HG03571 (cell line): ENCODE results near the gene GAS1.

Experiments used
- ATAC-seq: cut with Tn5 transposase; IDR thresholded peaks from one replicate; pipeline ENCODE4 v1.9.1; 2021; ENCODE audit not compliant: unreplicated experiment

Gene GAS1

DNA sequence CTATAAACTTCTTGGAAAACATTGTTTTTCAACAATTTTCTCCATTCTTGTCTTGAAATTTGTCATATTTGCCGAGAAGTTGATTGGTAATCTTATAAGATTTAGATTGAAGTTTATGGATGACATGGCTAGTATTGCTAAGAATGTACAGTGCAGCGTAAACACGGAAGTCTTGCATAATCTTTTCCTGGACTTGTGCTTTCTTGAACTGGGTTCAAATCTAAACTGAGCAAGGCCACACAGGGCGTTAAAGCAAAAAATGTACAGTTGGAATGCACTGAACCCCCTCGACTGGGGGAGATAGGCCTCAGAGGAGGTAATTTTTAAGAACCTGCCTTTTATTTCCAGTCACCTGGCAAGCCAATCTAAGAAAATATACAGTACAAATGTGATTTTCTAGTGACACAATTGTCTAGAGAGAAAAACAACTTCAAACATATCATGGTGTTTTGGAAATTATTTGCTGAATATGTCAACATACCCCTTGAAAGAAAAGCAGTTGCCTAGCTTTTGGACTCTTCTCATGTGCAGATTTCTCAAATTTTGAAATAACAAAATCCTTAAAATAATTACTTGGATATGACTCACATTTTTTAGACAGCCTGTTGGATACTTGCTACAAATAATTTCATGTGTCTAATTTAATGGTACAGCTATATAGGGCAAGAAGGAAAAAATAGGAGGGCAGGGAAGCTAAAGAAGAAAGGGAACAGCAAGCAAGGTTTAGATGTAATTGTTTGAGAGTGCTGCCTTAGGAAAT is 18.5 kb upstream of the GAS1 start:
- ATAC-seq = no peak

DNA sequence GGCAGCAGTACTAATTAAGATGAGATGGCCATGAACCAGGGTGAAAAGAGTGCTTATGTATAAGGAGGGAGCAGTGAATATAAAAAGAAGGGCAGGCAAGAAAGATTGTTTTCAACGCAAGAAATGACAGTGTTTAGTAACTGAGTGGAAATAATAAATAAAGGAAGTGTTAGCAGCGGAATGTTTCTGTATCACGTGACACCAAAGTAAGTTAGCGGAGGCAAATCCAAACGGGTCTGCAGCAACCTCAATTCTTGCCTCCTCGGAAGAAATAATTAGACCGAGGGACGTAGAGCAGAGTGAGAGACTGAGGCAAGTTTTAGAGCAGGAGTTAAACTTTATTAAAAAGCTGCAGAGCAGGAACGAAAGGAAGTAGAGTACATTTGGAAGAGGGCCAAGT is 15.4 kb upstream of the GAS1 start:
- ATAC-seq = no peak

DNA sequence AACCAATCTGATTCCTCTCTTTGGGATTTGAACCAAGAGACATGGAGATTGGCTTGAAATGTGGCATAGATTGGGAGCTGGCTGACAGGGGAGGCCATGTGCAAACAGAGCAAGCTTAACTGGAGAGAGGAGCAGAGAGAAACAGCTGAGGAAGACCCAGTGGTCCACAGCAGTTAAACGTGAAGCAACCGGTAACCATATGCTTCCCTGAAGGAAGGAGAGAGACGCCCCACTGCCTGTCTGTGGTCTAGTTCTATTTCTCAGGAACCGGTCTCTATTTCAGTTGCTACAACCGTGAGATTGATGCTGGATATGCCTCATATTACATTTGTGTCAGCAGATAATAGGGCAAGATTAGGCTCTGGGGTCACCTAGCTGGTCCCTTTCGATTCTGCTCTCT is 13.6 kb upstream of the GAS1 start:
- no peak for ATAC-seq

DNA sequence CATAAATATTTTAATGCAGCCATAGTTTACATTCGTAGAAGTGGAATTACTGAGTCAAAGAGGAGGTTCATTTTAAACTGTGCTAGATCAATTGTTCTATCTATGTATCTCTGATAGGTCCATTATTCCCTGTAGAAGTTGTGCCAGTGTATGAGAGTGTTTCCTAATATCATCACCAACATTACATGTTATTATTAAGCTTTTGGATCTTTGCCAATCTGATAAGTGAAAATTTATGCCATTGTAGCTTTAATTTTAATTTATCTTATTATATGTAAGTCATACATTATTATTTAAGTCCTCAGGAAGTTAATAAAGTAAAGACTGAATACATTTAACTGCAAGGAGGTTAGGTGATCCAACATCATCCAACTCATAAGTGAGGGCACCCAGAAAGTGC is 10.9 kb upstream of the GAS1 start:
- no peak for ATAC-seq

DNA sequence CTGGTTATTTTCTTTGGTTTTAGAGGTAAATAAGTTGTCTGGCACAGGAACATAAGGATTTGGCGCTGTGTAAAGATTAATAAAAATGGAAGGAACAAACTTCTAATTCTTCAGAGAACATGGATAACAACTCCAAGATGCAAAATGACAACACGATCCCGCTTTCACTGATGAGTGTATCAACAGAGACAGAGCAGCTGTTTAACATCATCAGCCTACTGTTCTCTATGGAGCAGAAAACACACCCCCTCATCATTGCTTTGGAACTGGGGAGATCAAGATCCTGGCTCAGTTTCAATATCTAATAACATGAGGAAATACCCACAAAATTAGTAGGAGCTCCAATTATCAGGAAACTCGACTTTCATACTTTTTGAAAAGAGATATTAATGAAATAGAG is 8.3 kb upstream of the GAS1 start:
- no peak for ATAC-seq

DNA sequence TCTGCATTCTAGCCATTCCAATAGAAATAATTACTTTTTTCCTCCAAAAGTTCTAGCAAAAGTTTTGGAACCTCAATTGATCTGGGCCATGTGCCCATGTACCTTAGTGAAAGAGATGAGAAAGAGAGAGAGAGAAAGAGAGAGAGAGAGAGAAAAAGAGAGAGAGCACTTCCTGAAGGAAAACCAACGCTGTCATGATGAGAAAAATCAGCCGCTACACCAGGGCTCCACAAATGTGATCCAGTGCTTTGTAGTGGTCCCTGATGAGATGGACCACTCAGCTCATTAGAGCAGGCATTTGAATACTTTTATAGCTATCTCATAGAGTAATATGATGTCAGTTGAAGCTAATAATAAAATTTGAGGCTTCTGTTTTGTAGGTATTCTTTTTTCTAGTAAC is 7.7 kb upstream of the GAS1 start:
- ATAC-seq = no peak

DNA sequence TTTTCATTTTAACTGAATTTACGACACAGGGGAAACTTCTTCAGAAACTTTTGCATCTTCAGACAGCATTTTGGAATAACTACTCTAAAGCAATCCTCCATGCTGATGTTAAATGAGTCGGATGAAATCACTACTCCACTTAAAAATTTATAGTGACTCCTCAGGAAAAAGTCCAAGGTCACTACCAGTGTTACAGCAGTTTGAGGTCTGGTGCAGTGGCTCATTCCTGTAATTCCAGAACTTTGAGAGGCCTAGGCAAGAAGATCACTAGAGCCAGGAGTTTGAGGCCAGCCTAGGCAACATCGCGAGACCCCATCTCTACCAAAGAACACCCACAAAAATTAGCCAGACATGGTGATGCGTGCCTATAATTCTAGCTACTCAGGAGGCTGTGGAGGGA is 5.9 kb upstream of the GAS1 start:
- no peak for ATAC-seq

DNA sequence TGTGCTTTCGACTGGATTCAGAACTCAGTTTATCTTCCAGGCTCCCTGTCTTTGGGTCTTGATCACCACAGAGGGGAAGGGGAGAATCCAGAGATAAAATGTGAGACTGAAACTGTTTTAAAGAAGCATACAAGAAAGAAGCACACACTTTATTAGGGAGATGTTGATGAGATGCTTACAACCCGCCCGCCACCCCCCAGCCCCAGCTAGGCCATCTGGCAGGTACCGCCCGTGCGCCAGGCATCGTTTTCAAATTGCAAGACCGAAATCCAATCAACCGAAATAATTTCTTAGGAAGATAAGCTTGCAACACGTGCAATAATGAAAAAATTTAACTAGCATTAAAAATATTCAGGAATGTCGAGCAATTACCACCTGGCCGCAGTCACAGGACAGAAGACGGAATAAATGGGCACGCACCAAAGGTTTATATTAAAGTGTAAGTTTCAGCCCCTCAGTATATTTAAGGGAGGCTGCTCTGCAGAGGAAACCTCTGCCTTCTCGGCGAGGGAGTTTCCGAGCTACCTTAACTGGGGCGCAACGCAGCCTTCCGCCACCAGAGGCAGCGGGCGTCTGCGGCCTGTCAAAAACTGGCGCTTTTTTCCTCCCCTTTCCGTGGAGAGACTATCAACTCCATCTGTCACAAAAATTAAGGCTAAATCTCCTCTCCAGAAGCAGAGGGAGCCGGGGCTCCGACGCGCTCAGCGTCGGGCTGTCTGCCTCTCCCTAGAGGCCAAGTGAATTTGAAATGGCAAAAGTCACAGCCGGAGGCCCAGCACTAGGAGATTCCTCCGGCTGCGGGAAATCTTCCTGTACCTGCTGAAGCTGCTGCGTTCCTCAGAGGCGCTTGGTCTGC is 996 bp upstream of the GAS1 start:
- peak; percentile 72 for ATAC-seq

DNA sequence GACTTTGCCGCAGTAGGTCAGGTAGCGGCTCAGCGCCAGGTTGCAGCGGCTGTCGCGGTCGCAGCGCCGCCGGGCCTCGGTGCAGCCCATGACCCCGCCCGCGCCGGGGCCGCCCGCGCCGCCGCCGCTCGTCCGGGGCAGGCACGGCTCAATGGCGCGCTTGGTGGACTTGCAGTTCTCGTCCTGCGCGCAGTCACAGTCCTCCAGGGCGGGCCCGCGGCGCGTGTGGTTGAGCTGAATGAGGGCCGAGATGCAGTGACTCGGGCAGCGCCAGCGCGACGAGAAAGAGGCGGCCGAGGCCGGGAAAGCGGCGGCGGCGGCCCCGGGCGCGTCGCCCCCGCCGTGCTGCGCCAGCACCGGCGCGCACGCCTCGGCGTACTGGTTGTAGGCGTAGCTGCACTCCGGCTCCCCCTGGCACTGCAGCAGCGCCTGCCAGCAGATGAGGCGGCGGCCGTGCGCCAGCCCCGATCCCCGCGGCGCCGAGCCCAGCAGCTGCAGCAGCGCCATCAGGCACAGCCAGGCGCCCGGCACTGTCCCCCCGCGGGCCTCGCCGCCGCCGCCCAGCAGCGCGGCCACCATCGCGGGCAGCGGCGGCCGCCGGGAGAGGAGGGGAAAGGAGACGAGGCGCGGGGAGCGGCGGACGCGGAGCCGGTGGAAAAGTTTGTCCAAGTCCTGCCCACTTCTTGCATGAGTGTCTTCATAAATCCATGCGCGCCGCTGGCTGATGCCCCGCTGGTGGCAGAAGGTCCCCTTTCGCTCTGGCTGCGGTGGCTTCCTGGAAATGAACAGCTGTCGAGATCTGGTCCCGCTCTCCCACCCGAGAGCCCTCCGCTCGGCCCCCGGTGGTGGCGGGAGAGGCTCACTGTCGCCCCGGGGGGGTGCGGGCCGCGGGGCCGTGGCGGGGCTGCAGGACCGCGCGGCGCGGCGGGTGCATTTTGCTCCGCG is 833 bp downstream of the GAS1 start:
- peak; percentile 36 for ATAC-seq

DNA sequence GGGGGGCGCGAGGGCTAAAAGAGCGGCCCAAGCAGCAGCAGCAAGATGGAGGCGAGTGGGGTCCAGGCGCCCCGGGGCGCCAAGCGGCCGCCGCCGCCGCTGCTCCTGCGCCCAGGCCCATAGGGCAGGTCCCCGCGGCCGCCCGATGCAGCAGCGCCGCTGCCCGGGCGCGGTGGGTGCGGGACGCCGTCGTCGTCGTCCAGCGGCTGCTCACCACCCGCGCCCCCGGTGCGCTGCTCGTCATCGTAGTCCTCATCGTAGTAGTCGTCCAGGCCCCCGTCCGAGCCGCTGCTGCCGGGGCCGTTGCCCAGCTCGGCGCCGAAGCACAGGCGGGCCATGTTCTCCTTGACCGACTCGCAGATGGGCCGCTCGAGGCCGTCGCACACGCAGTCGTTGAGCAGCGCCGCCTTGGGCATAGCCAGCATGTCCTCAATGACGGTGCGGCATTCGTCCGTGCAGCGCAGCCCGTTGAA is 1.5 kb downstream of the GAS1 start:
- ATAC-seq = no peak

DNA sequence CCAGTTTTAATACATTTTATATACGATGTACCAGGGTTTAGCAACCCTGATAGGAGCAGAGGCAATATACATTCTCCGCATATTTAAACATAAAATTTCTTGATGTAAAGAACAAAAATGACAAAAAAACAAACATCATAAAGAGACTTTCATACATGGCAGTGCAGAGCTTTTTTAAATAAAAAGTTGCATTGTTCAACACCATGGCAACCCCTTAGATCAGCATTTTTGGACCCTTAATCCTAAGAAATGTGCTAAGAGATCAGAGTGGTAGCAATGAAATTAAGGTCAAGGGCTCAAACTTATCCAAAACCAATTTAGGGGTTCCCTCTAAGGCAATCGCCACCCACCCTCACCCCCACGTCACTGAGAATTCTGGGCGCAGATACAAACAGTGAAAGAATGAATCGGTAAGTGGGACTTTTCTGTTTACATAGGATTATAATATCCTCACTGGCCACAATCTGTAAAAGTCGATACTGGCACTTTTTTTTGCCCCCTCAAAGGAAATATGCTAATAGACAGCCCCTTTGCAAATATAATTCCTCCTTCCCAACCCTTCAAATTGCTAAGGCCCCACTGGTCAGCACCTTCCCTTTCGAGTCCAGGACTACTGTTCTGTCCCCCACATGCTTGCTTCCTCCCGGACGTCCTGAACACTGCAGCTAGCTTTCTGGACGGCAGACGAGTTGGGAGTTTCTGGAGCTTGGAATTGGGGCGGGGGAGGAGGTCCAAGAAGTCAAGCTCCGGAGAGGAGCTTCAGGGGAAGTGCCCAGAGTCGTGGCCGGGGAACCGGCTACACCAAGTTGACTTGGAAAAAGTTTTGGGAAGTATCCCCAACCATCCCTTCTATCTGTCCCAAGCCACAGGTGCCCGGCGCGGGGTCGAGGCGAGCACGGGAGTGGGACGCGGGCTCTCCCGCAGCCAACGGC is 2.2 kb downstream of the GAS1 start:
- no peak for ATAC-seq

DNA sequence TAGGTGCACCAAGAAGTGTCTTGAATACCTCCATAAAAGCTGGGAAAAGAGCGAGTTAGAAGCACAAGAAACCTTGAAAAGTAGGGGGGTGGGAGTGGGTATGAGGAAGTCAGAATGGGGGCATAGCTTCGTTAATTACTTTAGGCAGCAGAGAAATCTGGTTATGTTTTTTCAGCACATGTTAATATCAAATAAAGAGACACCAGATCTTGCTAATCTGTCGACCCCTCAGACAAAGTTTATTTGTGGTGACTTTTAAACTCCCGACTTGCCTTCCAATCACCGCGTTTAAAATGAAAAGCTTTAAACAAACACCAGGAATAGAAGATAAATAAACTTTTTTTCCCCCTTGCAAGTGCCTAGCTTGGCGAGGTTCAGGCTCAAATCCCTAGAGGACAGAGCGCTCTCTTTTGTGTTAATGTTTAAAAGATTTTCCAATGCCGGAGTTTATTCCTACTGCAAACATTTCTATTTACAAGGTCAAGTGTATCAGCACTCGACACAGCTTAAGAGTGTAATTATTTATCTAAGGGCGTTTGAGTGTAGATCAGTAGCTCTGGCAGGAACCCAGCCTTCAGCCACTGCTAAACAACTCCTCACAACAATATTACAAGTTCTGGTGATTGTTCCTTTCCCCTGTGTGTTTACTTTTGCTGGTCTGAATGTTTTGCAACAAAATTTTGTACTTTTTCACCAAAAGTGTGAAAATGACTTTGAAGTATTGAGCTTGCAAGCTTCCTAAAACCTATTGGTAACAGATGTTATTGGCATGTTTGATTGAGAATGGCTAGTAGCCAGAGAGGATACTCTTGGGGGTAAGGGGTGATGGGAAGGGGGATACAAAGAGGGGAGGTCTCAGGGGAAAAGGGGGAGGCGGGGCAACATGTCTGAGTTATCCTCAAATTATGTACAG is 3.8 kb downstream of the GAS1 start:
- ATAC-seq = no peak

DNA sequence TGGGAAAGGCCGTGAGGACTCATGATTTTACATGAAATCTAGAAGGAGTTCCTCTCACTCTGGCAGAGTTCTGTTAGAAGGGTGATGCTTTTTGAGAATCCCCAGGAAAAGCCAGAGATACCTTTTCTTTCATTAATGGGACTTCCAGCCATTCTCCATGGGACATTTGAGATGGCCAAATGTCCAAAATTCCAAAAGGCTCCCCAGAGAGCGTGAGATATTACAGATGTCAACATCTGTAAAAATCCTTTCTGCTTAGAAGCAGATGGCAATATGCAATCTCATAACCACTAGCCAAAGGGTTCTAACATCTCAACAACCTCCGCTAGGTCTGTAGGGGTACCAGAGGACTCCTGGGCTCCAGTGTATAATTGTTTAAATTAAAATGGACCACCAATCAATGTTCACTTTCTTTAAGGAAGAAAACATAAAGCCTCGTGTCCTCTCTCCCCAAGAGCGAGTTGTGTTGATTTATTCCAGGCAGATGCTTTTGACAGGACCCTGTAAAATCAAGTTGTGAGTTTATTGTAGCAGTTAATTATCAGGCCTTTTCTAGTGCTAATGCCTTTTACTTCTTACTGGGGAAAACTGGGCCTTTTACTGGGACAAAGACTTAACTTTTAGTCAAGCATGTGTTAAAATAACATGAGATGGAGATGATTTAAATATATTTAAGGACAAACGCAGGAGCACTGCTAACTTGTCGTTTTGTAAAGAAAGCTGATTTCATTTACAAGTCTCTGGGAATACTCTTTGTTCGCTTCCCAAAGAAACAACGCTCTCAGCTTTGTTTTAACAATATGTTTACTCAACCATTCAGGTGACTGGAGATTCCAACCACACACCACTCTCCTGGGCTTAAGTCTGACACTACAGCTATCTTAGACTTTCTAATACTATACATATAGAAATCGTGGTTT is 4.8 kb downstream of the GAS1 start:
- ATAC-seq = no peak

DNA sequence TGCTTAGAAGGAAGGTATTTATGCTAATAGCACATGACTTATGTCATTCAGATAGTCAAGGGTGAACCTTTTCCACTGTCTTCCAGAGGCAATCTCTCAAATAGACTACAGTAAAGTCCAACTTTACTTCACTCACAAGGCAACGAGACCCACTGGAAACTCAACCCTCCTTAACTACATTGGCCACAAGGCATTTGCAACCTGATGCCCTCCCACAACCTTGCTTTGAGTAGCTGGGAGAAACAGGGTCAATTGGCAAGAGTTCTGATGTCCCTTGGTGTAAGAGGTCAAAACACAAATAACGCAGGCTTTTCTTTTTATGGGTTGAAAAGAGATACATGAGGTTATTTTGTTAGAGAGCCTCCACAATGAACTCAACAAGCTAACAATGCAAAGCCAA is 6.1 kb downstream of the GAS1 start:
- ATAC-seq = no peak

DNA sequence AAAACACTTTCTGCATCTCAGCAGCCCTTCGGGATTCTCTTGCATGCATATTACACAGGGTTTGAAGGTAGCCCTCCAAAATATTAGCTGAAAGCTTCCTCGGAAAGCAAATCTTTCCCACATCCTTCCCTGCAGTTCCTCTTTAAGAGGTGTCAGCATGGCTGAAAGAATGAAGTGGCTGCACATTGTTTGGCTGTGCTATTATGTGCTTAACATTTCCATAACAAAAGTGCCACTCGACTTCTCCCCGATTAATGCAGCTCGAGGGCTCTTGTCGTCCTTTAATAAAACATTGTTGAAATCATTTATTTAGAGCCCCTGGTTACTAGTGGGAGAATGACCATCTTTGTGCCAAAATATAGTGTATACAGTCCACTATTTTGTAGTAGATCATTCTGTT is 6.5 kb downstream of the GAS1 start:
- no peak for ATAC-seq

DNA sequence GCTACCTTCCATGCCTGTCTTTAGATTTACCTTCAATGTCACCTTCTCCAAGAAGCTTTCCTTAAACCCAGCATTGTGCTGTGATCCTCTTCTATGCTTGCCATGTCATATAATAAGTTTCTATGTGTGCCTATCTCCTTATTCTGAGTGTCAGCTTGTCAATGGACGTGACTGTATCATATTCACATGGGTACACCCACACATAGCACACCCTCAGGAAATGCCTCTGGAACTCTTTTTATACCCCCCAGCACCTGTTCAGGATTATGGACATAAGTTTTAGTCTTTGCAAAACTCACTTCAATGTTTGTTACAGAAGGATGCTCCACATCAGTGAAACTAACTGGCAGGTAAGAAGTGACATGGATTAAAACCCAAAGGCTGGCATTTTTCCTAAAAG is 7.4 kb downstream of the GAS1 start:
- ATAC-seq = no peak

DNA sequence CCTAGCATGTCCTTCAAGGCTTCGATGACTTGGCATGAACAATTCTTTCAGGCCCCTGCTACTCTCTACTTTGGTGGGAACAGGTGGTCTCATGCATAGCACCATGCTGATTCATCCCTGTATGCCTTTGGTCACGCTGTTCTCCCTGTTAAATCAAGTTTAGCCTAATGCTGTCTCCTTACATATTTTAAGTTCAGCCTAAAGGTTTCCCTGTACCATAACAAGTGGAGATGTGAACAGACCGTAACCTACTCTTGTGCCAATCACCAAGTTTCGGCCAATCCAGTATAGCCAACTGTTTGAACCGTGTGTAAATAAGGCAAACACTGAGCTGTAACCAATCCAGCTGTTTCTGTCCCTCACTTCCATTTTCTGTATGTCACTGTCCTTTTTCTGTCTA is 8.0 kb downstream of the GAS1 start:
- ATAC-seq = no peak

DNA sequence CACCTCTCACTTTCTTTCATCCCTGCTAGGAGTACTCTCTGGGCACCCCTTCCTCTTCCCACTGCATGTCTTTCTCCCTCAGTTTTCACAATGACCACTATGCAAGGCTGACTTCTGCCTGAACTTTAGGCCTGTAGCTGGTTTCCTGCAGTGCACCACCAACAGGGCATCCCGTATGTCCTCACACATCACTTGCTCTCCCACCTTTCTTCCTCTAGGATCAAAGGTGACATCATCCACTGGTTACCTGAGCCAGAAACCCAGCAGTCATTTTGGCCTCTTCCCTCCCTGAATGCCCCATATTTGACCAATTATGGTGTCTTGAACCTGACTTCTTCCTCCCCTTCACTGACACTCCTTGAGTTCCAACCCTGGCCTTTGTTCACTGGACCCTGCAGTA is 8.5 kb downstream of the GAS1 start:
- ATAC-seq = no peak
